Neutrophil (primary cell): ENCODE data around the gene FAM151B.

Source experiments
- H3K27ac ChIP-seq: fragments of 200-600 bp; sonication (generic); 2 replicates; pipeline ENCODE4 v1.5.1; 2016; ENCODE audit warnings: mild to moderate bottlenecking, moderate library complexity
- H3K27me3 ChIP-seq: fragments of 200-600 bp; sonication (generic); 2 replicates; pipeline ENCODE4 v1.6.0; 2016; ENCODE audit warnings: mild to moderate bottlenecking
- H3K36me3 ChIP-seq: fragments of 200-600 bp; sonication (generic); 2 replicates; pipeline ENCODE4 v1.5.1; 2017
- H3K4me1 ChIP-seq, 2 experiments: fragments of 200-600 bp in 1 of 2; sonication (generic) in 1 of 2; 1 replicate in 1 of 2; 2 replicates in 1 of 2; pipeline versions ENCODE4 v1.5.1 to v1.6.1; 2013 to 2016; ENCODE audit warnings: low read depth in 1 of 2, low read length in 1 of 2, mild to moderate bottlenecking in 1 of 2, moderate library complexity in 1 of 2; ENCODE audit not compliant: control insufficient read depth in 1 of 2, insufficient read depth in 1 of 2
- H3K4me3 ChIP-seq, 2 experiments: fragments of 200-600 bp in 1 of 2; sonication (generic) in 1 of 2; 1 replicate in 1 of 2; 2 replicates in 1 of 2; pipeline ENCODE4 v1.5.1; 2013 to 2016; ENCODE audit warnings: low read depth in 1 of 2, low read length in 1 of 2, mild to moderate bottlenecking in 1 of 2, moderate library complexity in 1 of 2
- H3K9me3 ChIP-seq: fragments of 200-600 bp; sonication (generic); 2 replicates; pipeline ENCODE4 v1.5.1; 2016
- CTCF ChIP-seq: fragments of 200-600 bp; sonication (generic); IDR thresholded peaks from 2 replicates; pipeline ENCODE4 v1.5.1; 2016; ENCODE audit warnings: antibody characterized with exemption

The FAM151B gene

GRCh38 chr5:80480354-80480753, 7.5 kb upstream of the FAM151B start:
- Histone ChIP-seq H3K4me1 (peaks cover 0 to 5% of the 10 kb centered on the region in 2 experiments), H3K27me3 (no peaks in the 10 kb centered on the region)
- TF ChIP-seq CTCF = no peak

DNA sequence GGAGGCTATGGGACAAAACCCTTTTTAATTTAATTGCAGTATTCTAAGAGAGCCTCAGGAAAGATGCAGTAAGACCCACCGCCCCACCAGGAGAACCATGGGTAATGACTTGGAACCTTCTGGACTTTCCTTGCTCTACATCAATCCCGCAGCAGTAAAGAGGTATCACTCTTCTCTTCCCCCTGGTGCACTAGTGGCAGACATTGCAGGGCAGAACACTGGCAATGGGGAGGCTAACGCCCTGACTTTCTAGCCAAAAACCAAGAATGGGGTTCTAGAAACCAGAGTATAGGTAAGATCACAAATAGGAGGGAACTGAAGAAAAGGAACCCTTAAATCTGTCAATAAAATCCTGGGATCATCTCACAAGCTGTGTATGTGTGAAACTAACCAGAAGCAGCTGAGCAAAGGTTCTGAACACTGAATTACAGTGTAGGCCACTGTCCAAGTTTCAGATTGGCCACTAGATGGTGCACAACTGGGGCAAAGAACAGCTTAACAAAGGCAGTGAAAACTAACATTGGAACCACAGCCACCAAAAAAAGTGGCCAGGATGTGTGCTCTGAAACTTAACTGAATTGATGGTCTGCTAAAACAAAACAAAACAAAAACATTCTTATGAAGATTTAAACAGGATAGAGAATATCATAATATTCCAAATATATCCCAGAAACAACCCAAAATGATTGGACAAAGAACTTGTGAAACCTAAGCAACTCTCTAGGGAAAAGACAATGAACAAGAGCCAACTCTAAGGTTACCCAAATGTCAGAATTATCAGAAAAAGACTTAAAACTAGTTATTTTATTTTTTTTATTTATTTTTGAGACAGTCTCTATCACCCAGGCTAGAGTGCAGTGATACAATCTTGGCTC, 6.6 kb upstream of the FAM151B start:
- H3K27ac ChIP-seq = no peak overlapping the region
- no peaks in the 10 kb centered on the region for H3K9me3 ChIP-seq
- peaks cover 0 to 5% of the 10 kb centered on the region in 2 experiments for H3K4me1 ChIP-seq
- peak; percentile 58 for TF ChIP-seq CTCF
- H3K36me3 ChIP-seq = peaks cover 36% of the 10 kb centered on the region
- no peak overlapping the region for H3K4me3 ChIP-seq
- no peaks in the 10 kb centered on the region for H3K27me3 ChIP-seq

More at GRCh38 chr5:80480354-80480753, 7.5 kb upstream of the FAM151B start:
- Histone ChIP-seq H3K27ac (no peak overlapping the region), H3K9me3 (no peaks in the 10 kb centered on the region), H3K4me3 (no peak overlapping the region), H3K36me3 (peaks cover 45% of the 10 kb centered on the region)

DNA sequence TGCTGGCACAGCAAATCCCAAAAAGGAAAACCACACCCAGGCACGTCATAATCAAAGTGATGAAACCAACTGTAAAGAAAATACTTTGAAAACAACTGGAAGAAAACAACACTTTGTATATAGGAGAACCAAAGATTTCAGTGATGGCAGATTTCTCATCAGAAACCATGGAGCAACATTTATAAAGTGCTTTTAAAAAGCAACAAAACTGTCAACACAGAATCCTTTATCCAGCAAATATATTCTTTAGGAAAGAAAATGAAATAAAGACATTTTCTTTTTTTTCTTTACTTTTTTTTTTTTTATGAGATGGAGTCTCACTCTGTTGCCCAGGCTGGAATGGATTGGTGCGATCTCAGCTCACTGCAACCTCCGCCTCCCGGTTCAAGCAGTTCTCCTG, 5.3 kb upstream of the FAM151B start:
- H3K9me3 ChIP-seq = no peaks in the 10 kb centered on the region
- TF ChIP-seq CTCF = no peak
- no peak overlapping the region for H3K27ac ChIP-seq
- peaks cover 12 to 18% of the 10 kb centered on the region in 2 experiments for H3K4me1 ChIP-seq
- H3K36me3 ChIP-seq = peaks cover 23% of the 10 kb centered on the region
- no peak overlapping the region for H3K4me3 ChIP-seq
- H3K27me3 ChIP-seq = no peaks in the 10 kb centered on the region

DNA sequence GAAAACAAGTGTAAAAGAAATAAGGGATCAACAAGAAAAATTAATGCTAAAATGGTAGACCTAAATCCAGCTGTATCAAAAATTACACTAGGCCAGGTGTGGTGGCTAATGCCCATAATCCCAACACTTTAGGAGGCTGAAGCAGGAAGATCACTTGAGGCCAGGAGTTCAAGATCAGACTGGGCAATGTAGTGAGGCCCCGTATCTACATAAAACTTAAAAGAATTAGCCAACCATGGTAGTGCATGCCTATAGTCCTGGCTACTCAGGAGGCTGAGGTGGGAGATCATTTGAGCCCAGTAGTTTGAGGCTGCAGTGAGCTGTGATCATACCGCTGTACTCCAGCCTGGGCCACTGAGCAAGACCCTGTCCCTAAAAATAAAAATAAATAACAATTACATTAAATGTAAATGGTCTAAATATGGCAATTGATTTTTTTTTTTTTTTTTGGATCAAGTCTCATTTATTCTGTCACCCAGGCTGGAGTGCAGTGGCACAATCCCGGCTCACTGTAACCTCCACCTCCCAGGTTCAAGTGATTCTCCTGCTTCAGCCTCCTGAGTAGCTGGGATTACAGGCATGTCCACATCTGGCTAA, 4.2 kb upstream of the FAM151B start:
- Histone ChIP-seq H3K9me3 (no peaks in the 10 kb centered on the region), H3K36me3 (peaks cover 11% of the 10 kb centered on the region), H3K27ac (no peak overlapping the region), H3K4me1 (peaks cover 20 to 24% of the 10 kb centered on the region in 2 experiments), H3K4me3 (no peak overlapping the region), H3K27me3 (no peaks in the 10 kb centered on the region)
- TF ChIP-seq CTCF = no peak

GRCh38 chr5:80487444-80487828, 464 bp upstream of the FAM151B start:
- Histone ChIP-seq H3K4me1 (peaks cover 25 to 42% of the 10 kb centered on the region in 2 experiments), H3K27me3 (no peaks in the 10 kb centered on the region), H3K9me3 (no peaks in the 10 kb centered on the region), H3K36me3 (no peaks in the 10 kb centered on the region), H3K4me3 (peak overlapping the region; percentile 75 to 80), H3K27ac (peak overlapping the region; percentile 84)
- TF ChIP-seq CTCF = no peak
